ENCODE results near the gene TVP23C.

The TVP23C gene

DNA sequence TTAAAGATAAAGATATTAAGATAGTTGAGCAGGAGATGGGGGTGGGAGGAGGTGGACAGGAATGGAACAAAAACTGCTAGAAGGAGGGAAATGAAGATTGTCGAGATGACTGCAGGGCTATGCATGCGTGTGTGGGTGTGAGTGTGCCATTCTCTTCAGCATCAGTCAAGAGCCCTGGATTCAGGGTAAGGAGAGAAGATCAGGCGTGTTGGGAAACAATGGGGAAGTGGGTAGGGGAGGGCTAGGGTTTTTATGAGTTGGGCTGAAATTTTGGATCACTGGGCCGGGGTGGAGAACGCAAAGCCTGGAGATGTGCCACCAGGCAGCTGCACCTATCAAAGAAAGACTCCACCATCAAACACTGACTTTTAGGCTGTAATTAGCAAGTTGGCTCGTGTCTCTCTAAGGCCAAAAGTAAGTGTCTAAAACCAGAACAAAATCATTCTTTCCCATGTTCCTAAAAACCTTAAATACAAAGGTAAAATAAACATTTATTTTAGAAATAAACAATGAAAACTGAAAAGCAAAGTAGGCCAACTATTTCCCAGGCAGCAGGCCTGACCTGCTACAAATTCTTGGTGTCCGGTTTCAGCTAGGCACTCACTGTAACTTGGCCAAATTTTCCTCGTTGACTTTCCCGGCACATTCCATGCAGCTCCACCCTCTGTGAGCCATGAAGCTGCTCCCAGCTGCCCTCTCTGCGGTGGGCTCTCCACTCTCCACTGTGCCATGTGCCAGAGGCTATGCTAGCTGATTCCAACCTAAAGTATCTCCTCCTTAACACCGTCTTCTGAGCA is 100.1 kb downstream of the TVP23C start:
- no peak for DNase-seq

DNA sequence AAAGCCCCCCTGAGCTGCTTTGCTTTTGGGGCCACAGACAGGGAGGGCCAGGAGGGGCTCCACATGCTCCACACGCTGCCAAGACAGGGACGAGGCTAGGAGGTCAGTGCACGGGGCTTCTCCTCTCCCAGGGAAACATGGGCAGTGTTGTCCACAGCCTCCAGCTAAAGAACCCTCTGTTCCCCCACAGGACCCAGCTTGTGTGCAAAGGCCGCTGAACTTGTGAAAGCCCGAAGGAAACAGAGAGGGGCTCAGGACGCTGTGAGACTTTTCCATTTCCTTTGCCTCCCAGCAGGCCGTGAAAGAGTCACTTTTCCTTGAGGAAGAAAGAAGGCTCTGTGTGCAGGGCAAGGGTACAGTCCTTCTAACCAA is 105.6 kb downstream of the TVP23C start:
- no peak for DNase-seq

DNA sequence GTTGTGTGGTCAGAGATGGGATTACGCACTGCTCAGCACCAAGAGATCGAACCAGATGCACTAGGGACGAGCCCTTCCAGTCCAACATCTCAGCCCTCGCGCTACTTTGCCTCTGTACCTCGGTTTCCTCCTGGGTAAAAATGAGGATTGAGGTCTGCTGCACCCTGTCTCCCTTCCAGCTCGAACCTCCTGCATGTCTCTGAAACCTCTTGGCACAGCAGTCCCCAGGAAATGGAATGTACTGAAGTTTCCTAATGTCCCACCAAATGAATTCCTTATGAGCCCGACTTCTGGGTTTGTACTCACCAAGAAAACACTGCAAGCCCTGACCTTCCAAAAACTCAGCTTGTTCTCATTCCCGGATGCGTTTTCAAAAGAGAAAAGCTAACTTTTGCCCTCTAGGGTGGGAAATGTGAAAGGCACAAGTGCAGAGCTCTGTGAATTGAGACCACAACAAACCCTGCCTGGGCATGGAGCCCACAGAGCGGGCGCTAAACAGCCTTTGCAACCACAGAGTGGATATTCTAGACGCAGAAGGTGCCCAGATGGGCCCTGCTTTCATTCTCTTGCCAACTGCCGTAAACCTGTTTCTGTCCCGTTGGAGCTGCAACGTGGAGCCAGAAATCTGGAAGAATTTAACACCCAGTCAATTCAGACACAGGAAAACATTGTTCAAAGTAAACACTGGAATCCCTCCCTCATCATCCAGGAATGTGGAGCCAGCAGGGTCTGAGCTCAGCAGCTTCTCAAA is 106.1 kb downstream of the TVP23C start:
- no peak for DNase-seq

DNA sequence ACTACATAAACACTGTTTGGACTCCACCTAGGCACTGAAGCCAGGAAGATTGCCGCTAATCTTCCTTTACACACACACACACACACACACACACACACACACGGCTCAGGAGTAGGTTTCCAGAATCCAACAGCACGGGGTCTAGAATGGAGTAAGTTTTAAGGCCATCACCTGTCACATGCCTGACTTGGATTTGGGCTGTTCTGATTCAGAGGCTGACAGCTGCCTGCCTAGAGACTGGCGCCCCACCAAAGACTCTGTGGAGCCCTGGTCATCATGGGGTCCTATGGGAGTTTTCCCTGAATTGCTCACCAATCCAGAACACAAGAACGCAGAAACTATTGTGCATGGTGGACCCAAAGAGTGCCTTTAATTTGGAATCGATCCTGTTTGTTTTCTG is 106.8 kb downstream of the TVP23C start:
- DNase-seq: no peak

DNA sequence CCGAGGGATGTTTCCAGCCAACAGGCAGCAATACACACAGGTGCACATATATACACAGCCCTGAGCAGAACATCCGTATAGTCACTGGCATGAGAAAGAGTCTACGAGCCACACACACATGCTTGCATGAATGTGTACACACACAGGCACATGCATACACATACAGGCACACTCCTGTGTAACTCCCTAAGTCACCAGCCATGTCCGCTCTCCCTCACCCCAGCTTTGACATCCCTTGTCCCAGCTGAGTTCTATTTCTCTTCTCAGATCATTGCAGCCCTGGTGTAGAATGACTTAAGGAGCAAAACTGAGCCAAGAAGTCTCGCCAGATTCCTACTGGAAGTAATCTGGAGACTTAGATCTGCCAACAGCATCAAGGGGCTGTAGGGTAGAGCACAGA is 108.9 kb downstream of the TVP23C start:
- DNase-seq: no peak

DNA sequence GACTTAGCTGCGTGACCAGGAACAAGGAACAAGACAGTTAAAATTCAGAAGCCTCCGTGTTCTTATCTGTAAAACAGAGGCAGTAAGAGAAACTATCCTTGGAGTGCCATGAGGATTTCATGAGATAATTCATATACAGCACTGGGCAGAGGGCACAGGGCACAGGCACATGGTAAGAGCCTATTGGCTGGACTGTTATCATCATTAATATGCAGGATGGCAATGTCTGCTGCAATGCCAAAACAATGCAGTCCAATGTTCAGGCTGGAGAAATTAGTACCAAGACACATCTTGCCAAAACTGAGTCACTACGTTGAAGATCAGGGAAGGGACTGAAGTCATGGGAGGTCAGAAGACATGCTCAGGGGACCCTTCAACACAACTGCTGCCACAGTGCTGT is 109.5 kb downstream of the TVP23C start:
- no peak for DNase-seq

DNA sequence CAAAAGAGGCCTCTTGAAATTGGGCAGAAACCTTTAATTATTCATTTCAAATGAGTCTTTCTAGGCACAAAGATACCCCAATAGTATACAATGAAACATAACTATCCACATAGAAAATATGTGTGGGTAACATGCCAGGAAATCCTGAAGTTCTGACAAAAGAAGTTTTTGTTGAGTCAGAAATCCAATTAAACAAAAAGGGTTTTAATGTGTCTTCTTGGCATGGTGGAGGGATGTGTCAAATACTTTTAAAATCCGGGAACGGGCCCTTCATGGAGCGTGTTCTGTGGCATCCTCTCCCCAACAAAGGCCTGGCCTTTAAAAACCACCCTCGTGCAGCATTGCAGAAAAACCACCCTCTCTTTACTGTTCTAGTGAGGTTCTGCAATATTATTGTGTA is 110.0 kb downstream of the TVP23C start:
- no peak for DNase-seq

DNA sequence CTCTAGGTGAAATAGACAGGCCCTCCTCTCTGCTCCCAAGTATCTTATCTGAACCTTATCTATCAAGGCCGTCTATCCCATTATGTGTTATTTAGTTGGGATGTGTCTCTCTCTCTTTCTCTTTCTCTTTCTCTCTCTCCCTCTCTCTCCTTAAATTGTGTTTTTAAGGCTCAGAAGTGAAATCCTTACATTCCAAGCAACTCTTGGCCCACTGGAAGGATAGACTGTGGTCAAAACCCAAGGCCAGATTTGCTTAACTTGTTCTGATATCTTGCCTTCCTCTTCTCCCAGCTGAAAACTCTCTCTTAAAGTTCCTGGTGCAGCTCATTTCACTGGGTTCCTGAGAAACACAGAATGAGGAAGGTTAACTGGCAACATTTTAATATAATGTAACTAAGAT is 110.5 kb downstream of the TVP23C start:
- no peak for DNase-seq

Measured in T-helper 9 cell (primary cell).